H1 (cell line): ENCODE results near the gene RAB40C. TPM values are rescaled to one million over a fixed set of nuclear protein-coding genes. Genes with fewer than 3 reads are reported as not detected.

Experiments
- CHD7 ChIP-seq: fragments of 300-600 bp; sonication (generic); IDR thresholded peaks from 2 replicates; pipeline ENCODE4 v1.7.1; 2012; ENCODE audit warnings: low read length, moderate library complexity, mild to moderate bottlenecking, inconsistent platforms; ENCODE audit not compliant: insufficient replicate concordance
- RAD21 ChIP-seq, 2 experiments: IDR thresholded peaks in 1 of 2; conservative IDR thresholded peaks in 1 of 2; 2 replicates each; pipeline ENCODE4 v1.6.1; 2011; ENCODE audit warnings: low read depth in 2 of 2, low read length in 2 of 2, improper control_type of control experiment in 1 of 2, inconsistent platforms in 1 of 2, mild to moderate bottlenecking in 1 of 2, moderate library complexity in 1 of 2
- polyA plus RNA-seq, 7 experiments: library from polyadenylated mRNA; depleted of rRNA in 3 of 7; stranded (reverse) in 5 of 7; unstranded in 2 of 7; fragments of >200 nt in 5 of 7; fragments of 200-250 nt in 2 of 7; gene quantifications; 1 replicate in 5 of 7; 2 replicates in 1 of 7; 4 replicates in 1 of 7; pipeline versions ENCODE4 v1.2.1 to v1.2.3, GENCODE V29; 2011 to 2013; ENCODE audit warnings: missing spikeins in 2 of 7, mixed read lengths in 2 of 7
- total RNA-seq: library from RNA; stranded (reverse); fragmentation: NEBNext Ultra II Directional; extraction: Animal tissue kit (Norgen Biotek cat#: 25700); gene quantifications from 2 replicates; pipeline ENCODE4 v1.2.1, GENCODE V29; 2021

RAB40C gene
- total and polyA plus RNA-seq, 2 of the 8 experiments (the other 6 are each of a cell fraction or from before 2014, with no cell fraction given), result 13.9 to 15.6 TPM

- no peak for TF ChIP-seq CHD7
- no peak for TF ChIP-seq RAD21 (IDR thresholded peaks at IDR 0.05 in 1 of 2, conservative IDR thresholded peaks at IDR 0.05 in 1 of 2; ENCODE audit: low read depth in 2 of 2, low read length in 2 of 2)
Measured at GRCh38 chr16:619476-620100, 29.7 kb downstream of the RAB40C start (continued).
